Uterus (tissue), 2 donors: Measurements from ENCODE around the gene PRKN.

ENCODE experiments used
- POLR2A ChIP-seq, 2 donors: fragments of 450-650 bp; IDR thresholded peaks; one replicate each; pipeline ENCODE4 v1.6.1; 2016; ENCODE audit warnings: antibody characterized with exemption in 2 of 2, mild to moderate bottlenecking in 1 of 2, moderate library complexity in 1 of 2
- TF ChIP-seq, protein P1 (sequence below), 4 experiments: fragments of 200-600 bp in 2 of 4; fragments of 450-650 bp in 2 of 4; sonication (generic) in 2 of 4; IDR thresholded peaks; one replicate each; pipeline ENCODE4 v1.5.1; 2016 to 2019; ENCODE audit warnings: antibody characterized with exemption in 4 of 4, mild to moderate bottlenecking in 2 of 4, moderate library complexity in 1 of 4

DNA sequence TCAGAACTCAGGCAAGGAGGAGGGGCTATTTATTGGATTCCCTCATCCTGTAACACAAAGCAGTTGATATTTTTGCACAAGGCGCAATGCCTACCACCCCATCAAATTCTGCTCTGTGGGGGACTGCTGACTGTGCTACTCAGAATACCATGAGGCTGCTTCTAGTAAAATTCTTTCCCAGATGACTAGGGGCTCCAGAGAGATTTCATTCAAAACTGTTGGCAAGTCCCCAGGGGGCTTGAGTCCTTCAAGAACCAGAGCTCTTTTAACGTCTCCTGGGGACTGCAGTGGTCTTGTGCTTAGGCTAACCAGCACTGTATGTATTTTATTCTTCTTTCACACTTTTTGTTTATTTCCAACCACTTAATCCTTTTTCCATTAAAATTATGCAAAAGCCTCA lies 1087.8 kb downstream of the PRKN start:
- no peak for TF ChIP-seq POLR2A (IDR thresholded peaks at IDR 0.05)
- TF ChIP-seq, protein P1, sequence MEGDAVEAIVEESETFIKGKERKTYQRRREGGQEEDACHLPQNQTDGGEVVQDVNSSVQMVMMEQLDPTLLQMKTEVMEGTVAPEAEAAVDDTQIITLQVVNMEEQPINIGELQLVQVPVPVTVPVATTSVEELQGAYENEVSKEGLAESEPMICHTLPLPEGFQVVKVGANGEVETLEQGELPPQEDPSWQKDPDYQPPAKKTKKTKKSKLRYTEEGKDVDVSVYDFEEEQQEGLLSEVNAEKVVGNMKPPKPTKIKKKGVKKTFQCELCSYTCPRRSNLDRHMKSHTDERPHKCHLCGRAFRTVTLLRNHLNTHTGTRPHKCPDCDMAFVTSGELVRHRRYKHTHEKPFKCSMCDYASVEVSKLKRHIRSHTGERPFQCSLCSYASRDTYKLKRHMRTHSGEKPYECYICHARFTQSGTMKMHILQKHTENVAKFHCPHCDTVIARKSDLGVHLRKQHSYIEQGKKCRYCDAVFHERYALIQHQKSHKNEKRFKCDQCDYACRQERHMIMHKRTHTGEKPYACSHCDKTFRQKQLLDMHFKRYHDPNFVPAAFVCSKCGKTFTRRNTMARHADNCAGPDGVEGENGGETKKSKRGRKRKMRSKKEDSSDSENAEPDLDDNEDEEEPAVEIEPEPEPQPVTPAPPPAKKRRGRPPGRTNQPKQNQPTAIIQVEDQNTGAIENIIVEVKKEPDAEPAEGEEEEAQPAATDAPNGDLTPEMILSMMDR (IDR thresholded peaks at IDR 0.05) = no peak
